Endodermal cell (in vitro differentiated cells): ENCODE results near the gene PCCA. TPM values are rescaled to one million over a fixed set of nuclear protein-coding genes. Genes with fewer than 3 reads are reported as not detected.

Experiments
- DNase-seq: peaks from one replicate; pipeline ENCODE4 v3.0.0-alpha.2; 2017
- H3K27ac ChIP-seq: 2 replicates; pipeline ENCODE4 v1.5.1; 2013; ENCODE audit warnings: mild to moderate bottlenecking, low read depth, low read length, moderate library complexity
- H3K27me3 ChIP-seq: 2 replicates; pipeline ENCODE4 v1.6.1; 2013; ENCODE audit warnings: mild to moderate bottlenecking, low read length, moderate library complexity; ENCODE audit not compliant: insufficient read depth, control insufficient read depth, poor library complexity, severe bottlenecking
- H3K36me3 ChIP-seq: 2 replicates; pipeline ENCODE4 v1.7.0; 2013; ENCODE audit warnings: mild to moderate bottlenecking, low read length, moderate library complexity; ENCODE audit not compliant: control insufficient read depth, insufficient read depth
- H3K4me1 ChIP-seq: one replicate; pipeline ENCODE4 v1.7.0; 2013; ENCODE audit warnings: low read length; ENCODE audit not compliant: control insufficient read depth, insufficient read depth
- H3K4me3 ChIP-seq: 2 replicates; pipeline ENCODE4 v1.5.1; 2013; ENCODE audit warnings: mild to moderate bottlenecking, low read length, moderate library complexity
- H3K9ac ChIP-seq: 2 replicates; pipeline ENCODE4 v1.6.1; 2013; ENCODE audit warnings: mild to moderate bottlenecking, low read length, moderate library complexity; ENCODE audit not compliant: poor library complexity, severe bottlenecking; ENCODE audit errors: extremely low read depth
- H3K9me3 ChIP-seq: 2 replicates; pipeline ENCODE4 v1.6.1; 2013; ENCODE audit warnings: mild to moderate bottlenecking, low read length, moderate library complexity; ENCODE audit not compliant: control insufficient read depth
- H3K27ac Mint-ChIP-seq: 2 replicates; pipeline ENCODE4 v1.8.0; 2020; ENCODE audit warnings: mixed read lengths
- H3K27me3 Mint-ChIP-seq: 2 replicates; pipeline ENCODE4 v1.8.0; 2021; ENCODE audit warnings: mild to moderate bottlenecking, mixed read lengths; ENCODE audit not compliant: insufficient read depth
- H3K36me3 Mint-ChIP-seq: 2 replicates; pipeline ENCODE4 v1.8.0; 2020; ENCODE audit warnings: low read depth, mixed read lengths
- H3K4me1 Mint-ChIP-seq: 2 replicates; pipeline ENCODE4 v1.8.0; 2020; ENCODE audit warnings: mixed read lengths
- H3K4me3 Mint-ChIP-seq: 2 replicates; pipeline ENCODE4 v1.8.0; 2020; ENCODE audit warnings: mild to moderate bottlenecking, moderate library complexity, mixed read lengths
- H3K9me3 Mint-ChIP-seq: 2 replicates; pipeline ENCODE4 v1.8.0; 2020; ENCODE audit warnings: mild to moderate bottlenecking, mixed read lengths
- CTCF ChIP-seq: fragments of 200-600 bp; sonication (generic); conservative IDR thresholded peaks from 2 replicates; pipeline ENCODE4 v1.5.0; 2021; ENCODE audit warnings: antibody characterized with exemption, mild to moderate bottlenecking
- WGBS, 2 experiments: methylation state at CpG; one replicate each; pipeline versions ENCODE4 v1.1.5 to v1.1.7; 2013; ENCODE audit warnings: missing lambda C conversion rate in 2 of 2, mixed read lengths in 1 of 2; ENCODE audit not compliant: insufficient coverage in 1 of 2, insufficient read length in 1 of 2; 5-methylcytosine and 5-hydroxymethylcytosine counted together
- total RNA-seq, 2 donors: library from RNA; stranded (reverse); fragmentation: NEBNext Ultra II Directional in 1 of 2; extraction: Animal tissue kit (Norgen Biotek cat#: 25700) in 1 of 2; gene quantifications; 2 replicates in 1 of 2; 3 replicates in 1 of 2; pipeline ENCODE4 v1.2.1, GENCODE V29; 2021

Gene PCCA
- total RNA-seq, 2 donors from 2014 or later = 60.2 to 67.2 TPM

- Mint-ChIP-seq H3K9me3 (peaks cover 12% of the 10 kb centered on the region), H3K4me1 (no peaks in the 10 kb centered on the region), H3K27me3 (no peaks in the 10 kb centered on the region), H3K27ac (no peak overlapping the region), H3K36me3 (peaks cover 61% of the 10 kb centered on the region), H3K4me3 (no peak overlapping the region)
- peaks cover 64% of the 10 kb centered on the region for H3K36me3 ChIP-seq
- no peak overlapping the region for H3K4me3 ChIP-seq
- H3K27me3 ChIP-seq = no peaks in the 10 kb centered on the region
- TF ChIP-seq CTCF = no peak
- WGBS, 2 experiments = no CpG with 5 or more reads among the region's 1 CpG
- no peak overlapping the region for H3K27ac ChIP-seq
- peaks cover 27% of the 10 kb centered on the region for H3K9me3 ChIP-seq
- H3K4me1 ChIP-seq = no peaks in the 10 kb centered on the region
- no peak for DNase-seq
- H3K9ac ChIP-seq = no peak overlapping the region
Observed at GRCh38 chr13:100334214-100334613, 245.3 kb downstream of the PCCA start.

- H3K27ac Mint-ChIP-seq = no peak overlapping the region
- peaks cover 64% of the 10 kb centered on the region for H3K36me3 Mint-ChIP-seq
- Histone ChIP-seq H3K9me3 (peaks cover 27% of the 10 kb centered on the region), H3K27ac (no peak overlapping the region), H3K27me3 (no peaks in the 10 kb centered on the region), H3K9ac (no peak overlapping the region), H3K36me3 (peaks cover 66% of the 10 kb centered on the region), H3K4me3 (no peak overlapping the region), H3K4me1 (no peaks in the 10 kb centered on the region)
- H3K9me3 Mint-ChIP-seq = peaks cover 12% of the 10 kb centered on the region
- WGBS, 2 experiments = 88 to 90% methylated on average over 8 to 9 of the region's 9 CpGs
- H3K4me3 Mint-ChIP-seq = no peak overlapping the region
- no peak for TF ChIP-seq CTCF
- DNase-seq = peak; percentile 55
- H3K4me1 Mint-ChIP-seq = no peaks in the 10 kb centered on the region
- no peaks in the 10 kb centered on the region for H3K27me3 Mint-ChIP-seq
Observed at GRCh38 chr13:100336795-100337516, 248.1 kb downstream of the PCCA start.

- peaks cover 67% of the 10 kb centered on the region for H3K36me3 Mint-ChIP-seq
Observed at GRCh38 chr13:100338275-100338674, 249.4 kb downstream of the PCCA start.

More at GRCh38 chr13:100338275-100338674, 249.4 kb downstream of the PCCA start:
- Histone ChIP-seq H3K4me3 (no peak overlapping the region), H3K9ac (no peak overlapping the region), H3K27me3 (no peaks in the 10 kb centered on the region), H3K4me1 (no peaks in the 10 kb centered on the region), H3K36me3 (peaks cover 59% of the 10 kb centered on the region), H3K9me3 (peaks cover 24% of the 10 kb centered on the region), H3K27ac (no peak overlapping the region)
- Mint-ChIP-seq H3K4me1 (no peaks in the 10 kb centered on the region), H3K27ac (no peak overlapping the region), H3K9me3 (peaks cover 12% of the 10 kb centered on the region), H3K27me3 (no peaks in the 10 kb centered on the region), H3K4me3 (no peak overlapping the region)
- DNase-seq = no peak
- WGBS, 2 experiments = 100% methylated on average over 1 of the region's 1 CpG
- TF ChIP-seq CTCF = no peak
